Tibial nerve (tissue), 4 donors: ENCODE measurements around the gene MED14.

Source experiments
- CTCF ChIP-seq, 5 experiments: fragments of 200-600 bp in 3 of 5; fragments of 450-650 bp in 2 of 5; sonication (generic) in 3 of 5; IDR thresholded peaks; one replicate each; pipeline ENCODE4 v1.5.1; 2016 to 2019; ENCODE audit warnings: antibody characterized with exemption in 5 of 5, mild to moderate bottlenecking in 3 of 5, moderate library complexity in 2 of 5
- EP300 ChIP-seq, 2 donors: sonication (generic); formaldehyde crosslinking; IDR thresholded peaks; one replicate each; pipeline ENCODE4 v1.6.1; 2017; ENCODE audit warnings: antibody characterized with exemption in 2 of 2, mild to moderate bottlenecking in 1 of 2
- POLR2A ChIP-seq, 2 donors: fragments of 450-650 bp; IDR thresholded peaks; one replicate each; pipeline ENCODE4 v1.6.1; 2017; ENCODE audit warnings: antibody characterized with exemption in 2 of 2, mild to moderate bottlenecking in 2 of 2, moderate library complexity in 2 of 2

- TF ChIP-seq CTCF (IDR thresholded peaks at IDR 0.05), result no peak
- no peak for TF ChIP-seq POLR2A (IDR thresholded peaks at IDR 0.05)
- TF ChIP-seq EP300 (IDR thresholded peaks at IDR 0.05), result no peak
These were observed 111.7 kb downstream of the MED14 start for GRCh38 chrX:40623665-40624064.
